ENCODE measurements around the gene EEPD1. TPM values are rescaled to one million over a fixed set of nuclear protein-coding genes. Genes with fewer than 3 reads are reported as not detected.

The EEPD1 gene
- polyA plus RNA-seq, 2 of the 4 experiments (the other 2 are of a cell fraction), result 16.0 to 24.3 TPM

GRCh38 chr7:36219429-36219828 is 66.4 kb downstream of the EEPD1 start:
- CTCF ChIA-PET, result no interaction called here
- Histone ChIP-seq H3K4me1 (peaks cover 8% of the 10 kb centered on the region; the same call in 1 of the 3 replicates), H3K27ac (no peak overlapping the region), H3K4me3 (no peak overlapping the region), H3K9me3 (no peaks in the 10 kb centered on the region), H3K4me2 (no peak overlapping the region)
- 78% methylated on average over 1 of the region's 1 CpG for WGBS (ENCODE audit: missing lambda C conversion rate)
- ATAC-seq, result no peak
- POLR2A ChIA-PET, result no interaction called here
- no peak for FAIRE-seq
- TF ChIP-seq ZNF302 (CRISPR knock-in tag; IDR thresholded peaks at IDR 0.05), result no peak
- TF ChIP-seq PHF8 (IDR thresholded peaks at IDR 0.05; ENCODE audit: borderline replicate concordance, low read depth), result no peak
- TF ChIP-seq ZFP36 (IDR thresholded peaks at IDR 0.05; ENCODE audit: borderline replicate concordance, partially characterized antibody), result no peak
- no peak for TF ChIP-seq POLR2AphosphoS2 (conservative IDR thresholded peaks at IDR 0.05; ENCODE audit: low read length)
- TF ChIP-seq CTCF (IDR thresholded peaks at IDR 0.05), result no peak
- no peak for DNase-seq (ENCODE audit: low read depth in 1 of 2, low spot score in 1 of 2)

DNA sequence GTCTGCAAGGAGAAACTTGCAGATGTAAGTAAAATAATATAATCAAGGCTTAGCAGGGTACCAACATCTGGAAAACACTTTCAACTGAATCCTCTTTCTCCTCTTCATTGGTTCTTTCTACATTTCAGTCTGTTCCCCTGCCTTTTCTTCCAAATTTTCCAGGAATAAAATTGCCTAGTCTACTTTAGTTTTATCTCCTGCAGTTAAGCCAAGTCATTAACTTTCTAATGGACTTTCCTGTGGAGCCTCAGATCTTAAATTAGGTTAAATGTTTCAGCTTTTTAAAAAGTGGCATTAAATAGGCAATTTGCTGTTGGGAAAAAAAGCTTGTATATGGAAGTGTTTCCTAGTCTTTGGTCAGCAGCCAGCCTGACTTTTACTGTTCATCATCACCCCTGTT is 70.8 kb downstream of the EEPD1 start:
- POLR2A ChIA-PET, result interaction anchor here (0.6 kb wide), 1 partner anchor 16 kb away, joined by 7 read pairs; no protein-coding TSS in a partner anchor
- CTCF ChIA-PET, result interaction anchor here (1.3 to 1.7 kb wide), 4 partner anchors 8 to 13 kb away, joined by 3 to 4 read pairs (median 4); no protein-coding TSS in a partner anchor
- ATAC-seq (no peak), FAIRE-seq (no peak), DNase-seq (ENCODE audit: low read depth in 1 of 2, low spot score in 1 of 2) (no peak)
- Histone ChIP-seq H3K4me2 (no peak overlapping the region), H3K4me1 (no peaks in the 10 kb centered on the region; the same call in 2 of the 3 replicates), H3K27ac (no peak overlapping the region), H3K4me3 (no peak overlapping the region), H3K9me3 (no peaks in the 10 kb centered on the region)
- TF ChIP-seq RAD21 (conservative IDR thresholded peaks at IDR 0.05 in 1 of 2, IDR thresholded peaks at IDR 0.05 in 1 of 2) (no peak), RARB (CRISPR knock-in tag; IDR thresholded peaks at IDR 0.05) (no peak), REST (IDR thresholded peaks at IDR 0.05) (no peak)

DNA sequence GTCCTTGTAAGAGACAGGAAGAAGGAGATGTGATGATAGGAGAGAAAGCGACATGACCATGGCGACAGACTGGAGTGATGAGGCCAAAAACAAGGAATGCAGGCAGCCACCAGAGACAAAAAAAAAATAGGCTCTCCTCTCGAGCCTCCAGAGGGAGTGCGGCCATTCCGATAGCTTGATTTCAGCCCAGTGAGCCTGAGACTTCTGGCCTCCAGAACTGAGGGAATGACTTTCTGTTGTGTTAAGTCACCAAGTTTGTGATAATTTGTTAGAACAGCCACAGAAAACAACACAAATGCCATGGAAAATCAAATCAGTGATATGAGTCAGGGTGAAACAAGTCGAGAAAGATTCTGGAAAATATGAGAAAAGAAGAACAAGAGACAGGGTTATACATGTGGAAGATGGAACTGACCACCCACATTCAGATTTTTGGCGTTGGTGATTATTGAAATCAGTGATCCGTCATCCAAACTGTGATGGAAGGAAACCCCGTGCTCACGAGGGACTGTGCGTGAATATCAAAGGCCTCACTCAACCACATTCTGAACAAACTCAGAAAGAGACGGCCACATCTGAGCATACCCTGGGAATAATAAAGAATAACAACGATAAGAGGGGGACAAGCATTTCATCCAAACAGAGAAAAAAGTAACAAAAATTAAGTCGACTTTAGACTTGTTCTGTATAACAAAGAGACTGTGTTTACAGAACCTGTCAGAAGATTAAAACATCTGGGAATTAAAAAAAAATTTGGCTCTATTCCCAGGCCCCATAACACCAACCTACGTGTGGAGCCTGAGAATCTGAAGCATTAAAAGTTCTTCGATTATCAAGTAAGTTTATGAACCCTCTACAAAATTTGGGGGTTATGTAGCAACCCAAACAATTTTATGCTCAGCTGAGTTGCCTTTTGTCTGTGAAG is 72.1 kb downstream of the EEPD1 start:
- WGBS (ENCODE audit: missing lambda C conversion rate), result 90% methylated on average over 16 of the region's 16 CpGs
- Histone ChIP-seq H3K27ac (no peak overlapping the region), H3K4me2 (no peak overlapping the region), H3K4me3 (no peak overlapping the region), H3K4me1 (no peaks in the 10 kb centered on the region; the same call in 2 of the 3 replicates), H3K9me3 (no peaks in the 10 kb centered on the region)
- ChIA-PET CTCF (interaction anchor here (0.6 kb wide), 1 partner anchor 38 kb away, joined by 3 read pairs; no protein-coding TSS in a partner anchor), POLR2A (no interaction called here)
- FAIRE-seq (no peak), ATAC-seq (no peak), DNase-seq (ENCODE audit: low read depth in 1 of 2, low spot score in 1 of 2) (no peak)
- TF ChIP-seq TP53 (CRISPR knock-in tag; IDR thresholded peaks at IDR 0.05) (no peak), MAFK (IDR thresholded peaks at IDR 0.05; ENCODE audit: partially characterized antibody) (no peak), POLR2A (IDR thresholded peaks at IDR 0.05; ENCODE audit: low read length) (no peak), JUNB (IDR thresholded peaks at IDR 0.05) (no peak), FOSB (CRISPR knock-in tag; IDR thresholded peaks at IDR 0.05) (no peak), HOXA7 (CRISPR knock-in tag; IDR thresholded peaks at IDR 0.05) (no peak), EP300 (IDR thresholded peaks at IDR 0.05) (no peak), BHLHE40 (IDR thresholded peaks at IDR 0.05; ENCODE audit: low read depth, low read length) (no peak), RFX5 (IDR thresholded peaks at IDR 0.05) (no peak), CHD4 (IDR thresholded peaks at IDR 0.05; ENCODE audit: borderline replicate concordance) (no peak), RAD21 (conservative IDR thresholded peaks at IDR 0.05 in 1 of 2, IDR thresholded peaks at IDR 0.05 in 1 of 2) (no peak), CBX8 (IDR thresholded peaks at IDR 0.05) (no peak), EHF (CRISPR knock-in tag; IDR thresholded peaks at IDR 0.05) (no peak), PHF8 (IDR thresholded peaks at IDR 0.05; ENCODE audit: borderline replicate concordance, low read depth) (no peak), CTCF (IDR thresholded peaks at IDR 0.05) (no peak), ESRRA (IDR thresholded peaks at IDR 0.05; ENCODE audit: borderline replicate concordance, low read length) (no peak), NPAS2 (CRISPR knock-in tag; IDR thresholded peaks at IDR 0.05; ENCODE audit: borderline replicate concordance) (no peak)
- TF ChIP-seq, protein P1, sequence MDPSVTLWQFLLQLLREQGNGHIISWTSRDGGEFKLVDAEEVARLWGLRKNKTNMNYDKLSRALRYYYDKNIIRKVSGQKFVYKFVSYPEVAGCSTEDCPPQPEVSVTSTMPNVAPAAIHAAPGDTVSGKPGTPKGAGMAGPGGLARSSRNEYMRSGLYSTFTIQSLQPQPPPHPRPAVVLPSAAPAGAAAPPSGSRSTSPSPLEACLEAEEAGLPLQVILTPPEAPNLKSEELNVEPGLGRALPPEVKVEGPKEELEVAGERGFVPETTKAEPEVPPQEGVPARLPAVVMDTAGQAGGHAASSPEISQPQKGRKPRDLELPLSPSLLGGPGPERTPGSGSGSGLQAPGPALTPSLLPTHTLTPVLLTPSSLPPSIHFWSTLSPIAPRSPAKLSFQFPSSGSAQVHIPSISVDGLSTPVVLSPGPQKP (IDR thresholded peaks at IDR 0.05; ENCODE audit: low read depth, low read length), result no peak
